GM12864 (cell line): Measurements from ENCODE around the gene LMO2.

Experiments
- DNase-seq: peaks from one replicate; pipeline ENCODE4 v3.0.0-alpha.2; 2011; ENCODE audit warnings: low read depth
- H3K4me3 ChIP-seq: 2 replicates; pipeline ENCODE4 v1.5.1; 2011; ENCODE audit warnings: mild to moderate bottlenecking, low read depth, low read length, control low read depth
- CTCF ChIP-seq: IDR thresholded peaks from 2 replicates; pipeline ENCODE4 v1.5.1; 2011; ENCODE audit warnings: low read depth, mild to moderate bottlenecking, moderate library complexity, low read length, control low read depth, inconsistent platforms; ENCODE audit errors: missing control alignments

LMO2 gene

GRCh38 chr11:33891714-33892327, at the start of gene LMO2:
TSS of gene LMO2 (minus strand) at chr11:33892076. CDS start at chr11:33869716, 22,360 bp downstream.
- TF ChIP-seq CTCF, result no peak
- no peak for DNase-seq
- H3K4me3 ChIP-seq, result peak within 1 kb of the TSS; percentile 49

GRCh38 chr11:33940538-33940815, 48.6 kb upstream of the LMO2 start:
- no peak for TF ChIP-seq CTCF
- DNase-seq, result no peak
- no peak overlapping the region; the same call in 1 of the 2 replicates for H3K4me3 ChIP-seq

GRCh38 chr11:33936725-33937604, 45.1 kb upstream of the LMO2 start:
- DNase-seq, result no peak
- no peak for TF ChIP-seq CTCF
- H3K4me3 ChIP-seq, result no peak overlapping the region

- no peak overlapping the region for H3K4me3 ChIP-seq
- no peak for TF ChIP-seq CTCF
- no peak for DNase-seq
These were observed 43.9 kb upstream of the LMO2 start for GRCh38 chr11:33935461-33936456.

GRCh38 chr11:33935005-33935404, 43.1 kb upstream of the LMO2 start:
- DNase-seq, result no peak
- TF ChIP-seq CTCF, result no peak
- no peak overlapping the region for H3K4me3 ChIP-seq

GRCh38 chr11:33934450-33934849, 42.6 kb upstream of the LMO2 start:
- no peak for TF ChIP-seq CTCF
- no peak overlapping the region for H3K4me3 ChIP-seq
- no peak for DNase-seq
